HG02970 (cell line): ENCODE data around the gene PRDM15.

Source experiments
- ATAC-seq: cut with Tn5 transposase; IDR thresholded peaks from one replicate; pipeline ENCODE4 v1.9.1; 2021; ENCODE audit warnings: mild to moderate bottlenecking, moderate library complexity, moderate number of reproducible peaks; ENCODE audit not compliant: unreplicated experiment, low FRiP score

The PRDM15 gene

GRCh38 chr21:41886328-41886727 is 7.2 kb upstream of the PRDM15 start:
- no peak for ATAC-seq

GRCh38 chr21:41885341-41886024 is 6.3 kb upstream of the PRDM15 start:
- no peak for ATAC-seq

GRCh38 chr21:41884501-41885030 is 5.4 kb upstream of the PRDM15 start:
- no peak for ATAC-seq

- ATAC-seq, result no peak
These were observed 4.4 kb upstream of the PRDM15 start for GRCh38 chr21:41883582-41883981.

- ATAC-seq, result no peak
These were observed 1.9 kb upstream of the PRDM15 start for GRCh38 chr21:41881051-41881450.

- ATAC-seq, result no peak
These were observed 1.0 kb upstream of the PRDM15 start for GRCh38 chr21:41880153-41880552.

- peak; percentile 62 for ATAC-seq
These were observed 334 bp downstream of the PRDM15 start for GRCh38 chr21:41878831-41879189.

- ATAC-seq, result peak; percentile 17
These were observed 978 bp downstream of the PRDM15 start for GRCh38 chr21:41877901-41878830.

- ATAC-seq, result no peak
These were observed 2.1 kb downstream of the PRDM15 start for GRCh38 chr21:41876928-41877652.

GRCh38 chr21:41876396-41876795 is 2.7 kb downstream of the PRDM15 start:
- no peak for ATAC-seq

- ATAC-seq, result no peak
These were observed 4.1 kb downstream of the PRDM15 start for GRCh38 chr21:41875086-41875485.

- ATAC-seq, result no peak
These were observed 4.5 kb downstream of the PRDM15 start for GRCh38 chr21:41874611-41875010.

GRCh38 chr21:41873426-41873825 is 5.7 kb downstream of the PRDM15 start:
- ATAC-seq, result no peak

GRCh38 chr21:41873005-41873404 is 6.1 kb downstream of the PRDM15 start:
- ATAC-seq, result no peak

- no peak for ATAC-seq
These were observed 7.7 kb downstream of the PRDM15 start for GRCh38 chr21:41871293-41872030.

- no peak for ATAC-seq
These were observed 9.4 kb downstream of the PRDM15 start for GRCh38 chr21:41869771-41870170.

GRCh38 chr21:41868062-41868710 is 11.0 kb downstream of the PRDM15 start:
- ATAC-seq, result peak; percentile 59

GRCh38 chr21:41867313-41867712 is 11.8 kb downstream of the PRDM15 start:
- no peak for ATAC-seq

- no peak for ATAC-seq
These were observed 12.8 kb downstream of the PRDM15 start for GRCh38 chr21:41866274-41866809.
